Spleen (tissue), 7 donors: ENCODE data around the gene CXCR1.

Experiments used
- POLR2A ChIP-seq, 3 donors: fragments of 450-650 bp; IDR thresholded peaks; one replicate each; pipeline ENCODE4 v1.5.1; 2017; ENCODE audit warnings: antibody characterized with exemption in 3 of 3, mild to moderate bottlenecking in 1 of 3
- TF ChIP-seq, protein P1 (sequence below), 11 experiments: fragments of 200-600 bp in 7 of 11; fragments of 450-650 bp in 4 of 11; sonication (generic) in 4 of 11; IDR thresholded peaks in 8 of 11; conservative IDR thresholded peaks in 3 of 11; 1 replicate in 7 of 11; 2 replicates in 4 of 11; pipeline versions ENCODE4 v1.4.0 to v1.8.0; 2016 to 2021; ENCODE audit warnings: antibody characterized with exemption in 11 of 11, inconsistent platforms in 4 of 11, mild to moderate bottlenecking in 1 of 11
- donor health status: DM: no; HTN: no; CAD: no; lungs with moderate emphysema.
- donor health status: DM: no; HTN: no; CAD: no.
- donor health status: DM: no; HTN: no; CAD: no.

DNA sequence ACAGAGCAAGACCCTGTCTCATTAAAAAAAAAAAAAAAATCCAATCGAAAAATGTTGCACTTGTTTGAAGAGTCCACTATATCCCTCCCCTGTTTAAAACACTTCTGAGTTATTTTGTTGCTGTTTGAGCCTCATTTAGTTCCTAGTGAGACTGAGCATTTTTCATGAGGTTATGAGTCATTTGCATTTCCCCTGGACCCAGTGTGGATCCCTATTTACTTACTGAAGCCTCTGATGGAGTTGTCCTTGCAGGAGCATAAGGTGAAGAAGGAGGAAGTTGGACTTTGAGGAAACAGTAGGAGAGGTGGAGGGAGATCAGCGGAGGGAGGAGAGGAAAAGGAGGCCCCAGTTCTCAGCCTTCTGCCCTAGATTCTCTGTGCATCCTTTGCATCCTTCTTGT, 5.1 kb downstream of the CXCR1 start:
- TF ChIP-seq, protein P1, sequence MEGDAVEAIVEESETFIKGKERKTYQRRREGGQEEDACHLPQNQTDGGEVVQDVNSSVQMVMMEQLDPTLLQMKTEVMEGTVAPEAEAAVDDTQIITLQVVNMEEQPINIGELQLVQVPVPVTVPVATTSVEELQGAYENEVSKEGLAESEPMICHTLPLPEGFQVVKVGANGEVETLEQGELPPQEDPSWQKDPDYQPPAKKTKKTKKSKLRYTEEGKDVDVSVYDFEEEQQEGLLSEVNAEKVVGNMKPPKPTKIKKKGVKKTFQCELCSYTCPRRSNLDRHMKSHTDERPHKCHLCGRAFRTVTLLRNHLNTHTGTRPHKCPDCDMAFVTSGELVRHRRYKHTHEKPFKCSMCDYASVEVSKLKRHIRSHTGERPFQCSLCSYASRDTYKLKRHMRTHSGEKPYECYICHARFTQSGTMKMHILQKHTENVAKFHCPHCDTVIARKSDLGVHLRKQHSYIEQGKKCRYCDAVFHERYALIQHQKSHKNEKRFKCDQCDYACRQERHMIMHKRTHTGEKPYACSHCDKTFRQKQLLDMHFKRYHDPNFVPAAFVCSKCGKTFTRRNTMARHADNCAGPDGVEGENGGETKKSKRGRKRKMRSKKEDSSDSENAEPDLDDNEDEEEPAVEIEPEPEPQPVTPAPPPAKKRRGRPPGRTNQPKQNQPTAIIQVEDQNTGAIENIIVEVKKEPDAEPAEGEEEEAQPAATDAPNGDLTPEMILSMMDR (IDR thresholded peaks at IDR 0.05 in 8 of 11, conservative IDR thresholded peaks at IDR 0.05 in 3 of 11): no peak
- TF ChIP-seq POLR2A (IDR thresholded peaks at IDR 0.05): no peak
